Measurements from ENCODE around the gene NTSR1. TPM values are rescaled to one million over a fixed set of nuclear protein-coding genes. Genes with fewer than 3 reads are reported as not detected.

The NTSR1 gene
- polyA plus RNA-seq, 1 experiment, result 0.09 TPM

DNA sequence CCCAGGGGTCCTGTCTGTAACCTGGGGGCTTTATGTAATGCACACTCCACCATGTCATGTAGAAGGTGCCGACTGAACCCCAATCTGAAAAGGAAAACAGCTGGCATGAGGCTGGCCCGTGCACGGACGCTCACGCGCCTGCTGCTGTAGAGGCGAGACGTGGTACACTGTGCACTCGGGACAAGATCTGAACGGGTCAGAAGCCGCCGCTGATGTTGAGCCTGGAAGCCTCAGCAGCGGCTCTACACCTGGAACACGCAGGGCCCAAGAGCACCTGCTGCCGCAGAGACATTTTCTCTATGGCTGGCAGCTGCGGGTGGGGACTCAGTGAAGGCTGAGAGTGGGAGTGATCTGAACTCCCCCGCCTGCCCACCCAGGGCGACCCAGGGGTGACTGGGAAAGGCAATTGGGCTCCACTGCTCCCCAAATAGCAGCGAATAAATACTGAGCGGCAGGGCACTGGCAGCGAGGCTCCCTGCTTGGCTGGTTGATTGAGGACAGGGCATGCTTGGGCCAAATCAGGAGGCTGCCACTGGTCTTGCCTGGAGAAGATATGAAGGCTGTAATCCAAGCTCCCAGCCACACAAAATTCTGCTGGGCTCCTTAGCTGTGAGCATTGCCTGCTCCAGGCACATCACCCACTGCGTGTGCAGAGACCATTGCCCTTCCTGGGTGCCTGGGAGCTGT is 93.5 kb downstream of the NTSR1 start:
- POLR2A ChIA-PET, result no interaction called here
- H3K4me3 ChIP-seq (ENCODE audit: low read depth, low read length), result no peak overlapping the region
- CTCF ChIA-PET, result no interaction called here

DNA sequence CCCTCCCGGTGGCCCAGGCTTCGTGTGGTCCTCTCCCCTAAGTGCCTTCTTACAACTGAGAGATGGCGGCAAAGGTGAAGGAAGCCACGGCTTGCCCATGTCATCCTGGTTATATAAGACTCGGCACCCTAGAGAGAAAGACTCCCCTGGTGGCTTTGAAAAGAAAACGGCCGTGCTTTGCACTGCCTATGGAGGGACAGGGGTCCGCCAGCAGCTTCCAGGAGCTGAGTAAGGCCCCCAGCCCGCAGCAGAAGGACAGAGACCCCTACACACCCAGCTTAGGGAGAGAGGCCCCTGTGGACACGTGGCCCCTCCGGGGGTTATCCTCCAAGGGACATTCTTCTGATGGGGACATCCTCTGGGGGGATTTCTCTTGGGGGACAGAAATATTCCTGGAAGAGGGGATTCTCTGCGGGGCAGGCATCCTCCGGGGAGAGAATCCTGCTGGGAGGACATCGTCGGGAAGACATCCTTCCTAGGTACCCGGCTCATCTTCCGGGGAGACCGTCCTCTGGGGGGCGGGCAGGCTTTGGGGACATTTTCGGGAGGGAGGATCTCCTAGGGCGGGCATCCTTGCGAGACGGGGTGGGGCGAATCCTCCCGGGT is 95.5 kb downstream of the NTSR1 start:
- TF ChIP-seq, protein P1, sequence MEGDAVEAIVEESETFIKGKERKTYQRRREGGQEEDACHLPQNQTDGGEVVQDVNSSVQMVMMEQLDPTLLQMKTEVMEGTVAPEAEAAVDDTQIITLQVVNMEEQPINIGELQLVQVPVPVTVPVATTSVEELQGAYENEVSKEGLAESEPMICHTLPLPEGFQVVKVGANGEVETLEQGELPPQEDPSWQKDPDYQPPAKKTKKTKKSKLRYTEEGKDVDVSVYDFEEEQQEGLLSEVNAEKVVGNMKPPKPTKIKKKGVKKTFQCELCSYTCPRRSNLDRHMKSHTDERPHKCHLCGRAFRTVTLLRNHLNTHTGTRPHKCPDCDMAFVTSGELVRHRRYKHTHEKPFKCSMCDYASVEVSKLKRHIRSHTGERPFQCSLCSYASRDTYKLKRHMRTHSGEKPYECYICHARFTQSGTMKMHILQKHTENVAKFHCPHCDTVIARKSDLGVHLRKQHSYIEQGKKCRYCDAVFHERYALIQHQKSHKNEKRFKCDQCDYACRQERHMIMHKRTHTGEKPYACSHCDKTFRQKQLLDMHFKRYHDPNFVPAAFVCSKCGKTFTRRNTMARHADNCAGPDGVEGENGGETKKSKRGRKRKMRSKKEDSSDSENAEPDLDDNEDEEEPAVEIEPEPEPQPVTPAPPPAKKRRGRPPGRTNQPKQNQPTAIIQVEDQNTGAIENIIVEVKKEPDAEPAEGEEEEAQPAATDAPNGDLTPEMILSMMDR (IDR thresholded peaks at IDR 0.05; ENCODE audit: low read depth, low read length), result 0 out of 2 replicates have a peak, but pooled peaks have one; percentile 2
- DNase-seq (ENCODE audit: low read depth, low spot score), result no peak
- H3K4me3 ChIP-seq (ENCODE audit: low read depth, low read length), result peak overlapping the region; percentile 68
- H3K9me3 ChIP-seq (ENCODE audit: control insufficient read depth, insufficient read depth, low read length), result no peaks in the 10 kb centered on the region; the same call in 1 of the 2 replicates
- H3K27ac ChIP-seq (ENCODE audit: low read depth, low read length), result no peak overlapping the region
- H3K27me3 ChIP-seq (ENCODE audit: control insufficient read depth, insufficient read depth, low read length), result no peaks in the 10 kb centered on the region
- POLR2A ChIA-PET, result no interaction called here
- CTCF ChIA-PET, result no interaction called here

More for the DNA sequence above, 93.5 kb downstream of the NTSR1 start:
- TF ChIP-seq, protein P1 (IDR thresholded peaks at IDR 0.05; ENCODE audit: low read depth, low read length), result no peak
- Histone ChIP-seq H3K27ac (ENCODE audit: low read depth, low read length) (no peak overlapping the region), H3K9me3 (ENCODE audit: control insufficient read depth, insufficient read depth, low read length) (no peaks in the 10 kb centered on the region; the same call in 1 of the 2 replicates), H3K27me3 (ENCODE audit: control insufficient read depth, insufficient read depth, low read length) (no peaks in the 10 kb centered on the region)
- DNase-seq (ENCODE audit: low read depth, low spot score), result no peak

- TF ChIP-seq, protein P1 (IDR thresholded peaks at IDR 0.05; ENCODE audit: low read depth, low read length), result no peak
- ChIA-PET CTCF (no interaction called here), POLR2A (interaction anchor here (1.0 kb wide), 1 partner anchor 133 kb away, joined by 3 read pairs; no protein-coding TSS in a partner anchor)
- Histone ChIP-seq H3K27ac (ENCODE audit: low read depth, low read length) (no peak within 1 kb of the TSS), H3K9me3 (ENCODE audit: control insufficient read depth, insufficient read depth, low read length) (no peaks in the 10 kb centered on the region; the same call in 1 of the 2 replicates), H3K27me3 (ENCODE audit: control insufficient read depth, insufficient read depth, low read length) (no peaks in the 10 kb centered on the region), H3K4me3 (ENCODE audit: low read depth, low read length) (peak within 1 kb of the TSS; percentile 68)
- DNase-seq (ENCODE audit: low read depth, low spot score), result no peak
These were observed 96.1 kb downstream of the NTSR1 start, which contains the start of gene OGFR for GRCh38 chr20:62804627-62805154. Gene OGFR, plus strand, starts transcription at chr20:62804835. Its CDS starts 25 bp downstream, at chr20:62804860.

DNA sequence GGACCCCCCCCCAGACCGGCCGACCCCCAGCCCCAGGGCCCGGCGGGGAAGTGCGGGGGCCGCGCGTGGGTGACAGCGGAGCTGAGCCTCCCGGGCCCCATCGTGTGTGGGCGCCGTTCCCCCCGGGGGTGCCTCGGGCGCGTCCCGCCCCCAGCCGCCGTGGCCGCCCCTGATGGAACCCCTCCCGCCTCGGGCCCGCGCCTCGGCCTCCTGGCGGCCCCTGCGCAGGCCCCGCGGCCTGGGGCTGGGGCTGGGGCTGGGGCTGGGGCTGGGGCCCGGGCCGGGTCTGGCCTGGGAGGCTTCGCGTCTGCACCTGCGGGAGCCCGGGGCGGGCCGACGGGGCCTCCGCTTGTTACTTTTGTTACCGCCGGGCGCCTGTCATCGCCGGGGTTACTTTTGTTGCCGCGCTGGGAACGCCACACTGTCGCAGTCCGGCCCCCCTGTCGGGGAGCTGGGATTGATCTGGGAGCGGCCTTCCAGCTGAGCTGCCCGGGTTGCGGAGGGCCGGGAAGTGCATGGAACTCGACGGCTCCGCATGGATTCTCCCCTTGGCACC is 96.6 kb downstream of the NTSR1 start:
- DNase-seq (ENCODE audit: low read depth, low spot score), result no peak
- no peaks in the 10 kb centered on the region for H3K27me3 ChIP-seq (ENCODE audit: control insufficient read depth, insufficient read depth, low read length)
- peak overlapping the region; percentile 68 for H3K4me3 ChIP-seq (ENCODE audit: low read depth, low read length)
- no peak overlapping the region for H3K27ac ChIP-seq (ENCODE audit: low read depth, low read length)
- CTCF ChIA-PET, result no interaction called here
- POLR2A ChIA-PET, result interaction anchor here (0.5 to 1.0 kb wide), 2 partner anchors 15 to 132 kb away, joined by 3 to 4 read pairs; no protein-coding TSS in a partner anchor
- TF ChIP-seq, protein P1 (IDR thresholded peaks at IDR 0.05; ENCODE audit: low read depth, low read length), result 0 out of 2 replicates have a peak, but pooled peaks have one; percentile 9
- H3K9me3 ChIP-seq (ENCODE audit: control insufficient read depth, insufficient read depth, low read length), result no peaks in the 10 kb centered on the region; the same call in 1 of the 2 replicates

Data from AG04450 (cell line).